ENCODE data around the gene SYT14.

SYT14 gene

DNA sequence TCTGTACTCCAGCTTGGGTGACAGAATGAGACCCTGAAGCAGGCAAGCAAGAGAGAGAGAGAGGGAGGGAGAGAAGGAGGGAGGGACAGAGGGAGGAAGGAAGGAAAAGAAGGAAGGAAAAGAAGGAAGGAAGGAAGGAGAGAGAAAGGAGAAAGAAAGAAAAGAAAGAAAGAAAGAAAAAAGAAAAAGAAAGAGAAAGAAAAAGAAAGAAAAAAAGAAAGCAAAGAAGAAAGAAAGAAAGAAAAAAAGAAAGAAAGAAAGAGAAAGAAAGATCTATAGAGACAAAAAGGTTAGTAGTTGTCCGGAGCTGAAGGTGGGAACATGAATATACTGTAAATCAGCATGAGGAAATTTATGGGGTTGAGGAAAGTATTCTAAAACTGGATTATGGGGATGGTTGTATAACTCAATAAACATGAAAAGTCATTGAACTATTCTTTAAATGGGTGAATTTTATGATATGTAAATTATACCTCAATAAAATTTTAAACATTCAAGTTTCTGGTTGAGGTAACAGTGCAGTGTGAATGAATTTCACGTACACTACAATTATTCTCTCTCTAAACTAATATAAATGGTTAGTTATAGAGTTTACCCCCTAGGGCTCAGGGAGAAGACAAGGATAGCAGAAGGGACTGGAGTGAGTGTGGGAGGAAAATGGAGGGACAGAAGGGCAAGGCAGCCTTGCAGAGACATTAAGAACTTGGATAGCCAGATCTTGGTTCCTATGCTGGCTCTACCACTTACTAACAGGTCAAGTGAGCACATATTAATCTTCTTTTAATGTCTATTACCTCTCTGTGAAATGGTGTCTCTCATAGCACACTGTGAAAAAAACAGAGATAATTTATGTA, 269.8 kb downstream of the SYT14 start:
- no peak overlapping the region for H3K9ac ChIP-seq (ENCODE audit: low read length)
- no peak overlapping the region for H3K27ac ChIP-seq (ENCODE audit: low read depth, low read length)
- H3K4me3 ChIP-seq (ENCODE audit: insufficient read depth, low read length, poor library complexity, severe bottlenecking), result no peak overlapping the region
- no peaks in the 10 kb centered on the region for H3K36me3 ChIP-seq (ENCODE audit: low read length)
- no peak overlapping the region for H2AFZ ChIP-seq (ENCODE audit: low read depth, low read length, severe bottlenecking)
- H3F3A ChIP-seq (ENCODE audit: insufficient read depth), result no peaks in the 10 kb centered on the region
- no peaks in the 10 kb centered on the region for H3K9me3 ChIP-seq (ENCODE audit: insufficient read depth, low read length)
- H4K20me1 ChIP-seq (ENCODE audit: low read depth, low read length), result no peaks in the 10 kb centered on the region
- H3K4me2 ChIP-seq (ENCODE audit: low read depth, low read length, poor library complexity, severe bottlenecking), result no peak overlapping the region
- TF ChIP-seq EZH2phosphoT487 (conservative IDR thresholded peaks at IDR 0.05; ENCODE audit: low read length), result no peak
- TF ChIP-seq, protein P1, sequence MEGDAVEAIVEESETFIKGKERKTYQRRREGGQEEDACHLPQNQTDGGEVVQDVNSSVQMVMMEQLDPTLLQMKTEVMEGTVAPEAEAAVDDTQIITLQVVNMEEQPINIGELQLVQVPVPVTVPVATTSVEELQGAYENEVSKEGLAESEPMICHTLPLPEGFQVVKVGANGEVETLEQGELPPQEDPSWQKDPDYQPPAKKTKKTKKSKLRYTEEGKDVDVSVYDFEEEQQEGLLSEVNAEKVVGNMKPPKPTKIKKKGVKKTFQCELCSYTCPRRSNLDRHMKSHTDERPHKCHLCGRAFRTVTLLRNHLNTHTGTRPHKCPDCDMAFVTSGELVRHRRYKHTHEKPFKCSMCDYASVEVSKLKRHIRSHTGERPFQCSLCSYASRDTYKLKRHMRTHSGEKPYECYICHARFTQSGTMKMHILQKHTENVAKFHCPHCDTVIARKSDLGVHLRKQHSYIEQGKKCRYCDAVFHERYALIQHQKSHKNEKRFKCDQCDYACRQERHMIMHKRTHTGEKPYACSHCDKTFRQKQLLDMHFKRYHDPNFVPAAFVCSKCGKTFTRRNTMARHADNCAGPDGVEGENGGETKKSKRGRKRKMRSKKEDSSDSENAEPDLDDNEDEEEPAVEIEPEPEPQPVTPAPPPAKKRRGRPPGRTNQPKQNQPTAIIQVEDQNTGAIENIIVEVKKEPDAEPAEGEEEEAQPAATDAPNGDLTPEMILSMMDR (IDR thresholded peaks at IDR 0.05; ENCODE audit: insufficient read depth, low read length, poor library complexity, severe bottlenecking), result no peak
- no peaks in the 10 kb centered on the region for H3K27me3 ChIP-seq (ENCODE audit: low read length)
- no peaks in the 10 kb centered on the region for H3K79me2 ChIP-seq (ENCODE audit: insufficient read depth, low read length)
- H3K9me2 ChIP-seq (replicated peaks; ENCODE audit: insufficient read depth, low read length), result no peaks in the 10 kb centered on the region

- H3K9ac ChIP-seq (ENCODE audit: low read length), result no peak overlapping the region
- H3K9me2 ChIP-seq (replicated peaks; ENCODE audit: insufficient read depth, low read length), result no peaks in the 10 kb centered on the region
- H3K27me3 ChIP-seq (ENCODE audit: low read length), result no peaks in the 10 kb centered on the region
- H4K20me1 ChIP-seq (ENCODE audit: low read depth, low read length), result no peaks in the 10 kb centered on the region
- H3K27ac ChIP-seq (ENCODE audit: low read depth, low read length), result no peak overlapping the region
- no peak overlapping the region for H2AFZ ChIP-seq (ENCODE audit: low read depth, low read length, severe bottlenecking)
- TF ChIP-seq, protein P1 (IDR thresholded peaks at IDR 0.05; ENCODE audit: insufficient read depth, low read length, poor library complexity, severe bottlenecking), result no peak
- no peak for TF ChIP-seq EZH2phosphoT487 (conservative IDR thresholded peaks at IDR 0.05; ENCODE audit: low read length)
- H3K4me2 ChIP-seq (ENCODE audit: low read depth, low read length, poor library complexity, severe bottlenecking), result no peak overlapping the region
- no peaks in the 10 kb centered on the region for H3F3A ChIP-seq (ENCODE audit: insufficient read depth)
- no peak overlapping the region for H3K4me3 ChIP-seq (ENCODE audit: insufficient read depth, low read length, poor library complexity, severe bottlenecking)
- no peaks in the 10 kb centered on the region for H3K79me2 ChIP-seq (ENCODE audit: insufficient read depth, low read length)
- H3K9me3 ChIP-seq (ENCODE audit: insufficient read depth, low read length), result no peaks in the 10 kb centered on the region
- H3K36me3 ChIP-seq (ENCODE audit: low read length), result no peaks in the 10 kb centered on the region
Observed at GRCh38 chr1:210213335-210213734, 275.3 kb downstream of the SYT14 start.

DNA sequence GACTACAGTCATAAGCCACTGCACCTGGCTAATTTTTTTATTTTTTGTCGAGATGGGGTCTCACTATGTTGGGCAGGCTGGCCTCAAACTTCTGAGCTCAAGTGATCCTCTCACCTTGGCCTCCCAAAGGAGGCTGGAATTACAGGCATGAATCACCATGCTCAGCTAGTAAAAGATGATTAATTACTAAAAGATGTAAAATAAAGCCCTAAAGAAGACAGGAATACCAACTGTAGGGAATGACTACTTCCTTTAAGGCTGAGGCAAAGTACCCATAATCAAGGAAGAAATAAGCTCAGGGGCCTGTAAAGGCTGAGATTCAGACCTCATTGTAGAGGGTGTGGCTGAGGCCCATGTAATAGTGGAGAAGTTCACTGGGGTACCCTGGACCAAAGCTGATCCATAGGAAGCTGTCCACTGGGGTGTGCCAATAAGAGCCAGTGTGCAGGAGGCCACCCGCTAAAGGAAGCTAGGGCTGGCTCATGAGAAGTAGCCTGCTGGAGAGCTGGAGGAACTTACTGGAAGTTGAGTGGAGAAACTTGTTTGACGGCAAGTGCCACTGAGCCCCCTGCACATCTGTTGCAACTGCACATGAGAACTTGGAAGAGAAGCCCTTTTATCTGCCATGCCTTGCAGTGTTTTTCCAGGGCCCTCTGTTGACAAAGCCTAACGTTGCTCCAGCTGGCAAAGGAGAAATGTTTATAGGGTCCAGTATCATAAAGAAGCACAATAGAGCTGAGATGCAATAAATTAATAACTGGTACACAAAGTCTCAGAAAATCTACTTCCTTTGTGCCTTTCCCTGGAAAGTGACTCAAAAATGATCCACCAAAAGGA, 276.8 kb downstream of the SYT14 start:
- TF ChIP-seq, protein P1 (IDR thresholded peaks at IDR 0.05; ENCODE audit: insufficient read depth, low read length, poor library complexity, severe bottlenecking), result no peak
- TF ChIP-seq EZH2phosphoT487 (conservative IDR thresholded peaks at IDR 0.05; ENCODE audit: low read length), result no peak
- no peaks in the 10 kb centered on the region for H3K79me2 ChIP-seq (ENCODE audit: insufficient read depth, low read length)
- no peaks in the 10 kb centered on the region for H4K20me1 ChIP-seq (ENCODE audit: low read depth, low read length)
- no peak overlapping the region for H3K4me3 ChIP-seq (ENCODE audit: insufficient read depth, low read length, poor library complexity, severe bottlenecking)
- H3K36me3 ChIP-seq (ENCODE audit: low read length), result no peaks in the 10 kb centered on the region
- H3K9ac ChIP-seq (ENCODE audit: low read length), result no peak overlapping the region
- H3K4me2 ChIP-seq (ENCODE audit: low read depth, low read length, poor library complexity, severe bottlenecking), result no peak overlapping the region
- H3K27me3 ChIP-seq (ENCODE audit: low read length), result no peaks in the 10 kb centered on the region
- H3F3A ChIP-seq (ENCODE audit: insufficient read depth), result no peaks in the 10 kb centered on the region
- no peaks in the 10 kb centered on the region for H3K9me3 ChIP-seq (ENCODE audit: insufficient read depth, low read length)
- no peak overlapping the region for H3K27ac ChIP-seq (ENCODE audit: low read depth, low read length)
- H3K9me2 ChIP-seq (replicated peaks; ENCODE audit: insufficient read depth, low read length), result no peaks in the 10 kb centered on the region
- H2AFZ ChIP-seq (ENCODE audit: low read depth, low read length, severe bottlenecking), result no peak overlapping the region
